Gastrocnemius medialis (tissue), 4 donors: Measurements from ENCODE around the gene TMEM229B. TPM values are rescaled to one million over a fixed set of nuclear protein-coding genes. Genes with fewer than 3 reads are reported as not detected.

Experiments
- ATAC-seq, 2 donors: fragments of 150-250 bp; one replicate each; pipeline ENCODE4 v1.9.1; 2016
- DNase-seq, 2 donors: peaks; one replicate each; pipeline ENCODE4 v3.0.0-alpha.2; 2019
- H3K27ac ChIP-seq, 4 donors: fragments of 200-600 bp; sonication (generic); 1 replicate in 1 of 4; 2 replicates in 3 of 4; pipeline ENCODE4 v1.5.1; 2016 to 2018; ENCODE audit warnings: mild to moderate bottlenecking in 2 of 4, moderate library complexity in 1 of 4
- H3K27me3 ChIP-seq, 3 donors: fragments of 200-600 bp; sonication (generic) in 2 of 3; 1 replicate in 1 of 3; 2 replicates in 2 of 3; pipeline versions ENCODE4 v1.5.1 to v1.6.0; 2016 to 2019; ENCODE audit warnings: mild to moderate bottlenecking in 1 of 3, moderate library complexity in 1 of 3
- H3K36me3 ChIP-seq, 2 donors: fragments of 200-600 bp; sonication (generic) in 1 of 2; one replicate each; pipeline ENCODE4 v1.5.1; 2017 to 2018
- H3K4me1 ChIP-seq, 2 donors: fragments of 200-600 bp; sonication (generic) in 1 of 2; one replicate each; pipeline ENCODE4 v1.5.1; 2016 to 2017; ENCODE audit warnings: mild to moderate bottlenecking in 2 of 2
- H3K4me3 ChIP-seq, 4 donors: fragments of 200-600 bp; sonication (generic) in 3 of 4; 1 replicate in 1 of 4; 2 replicates in 3 of 4; pipeline ENCODE4 v1.5.1; 2016 to 2019; ENCODE audit warnings: mild to moderate bottlenecking in 2 of 4
- H3K9me3 ChIP-seq, 3 donors: fragments of 200-600 bp; sonication (generic) in 2 of 3; 1 replicate in 1 of 3; 2 replicates in 2 of 3; pipeline ENCODE4 v1.5.1; 2016 to 2019
- POLR2A ChIP-seq, 2 donors: fragments of 450-650 bp; IDR thresholded peaks; one replicate each; pipeline ENCODE4 v1.6.1; 2017; ENCODE audit warnings: antibody characterized with exemption in 2 of 2, mild to moderate bottlenecking in 2 of 2, moderate library complexity in 2 of 2
- in situ Hi-C, 4 donors: fragments of 200-750 bp; cut with MboI; loops; one replicate each; pipeline versions ENCODE4 v1.15.0 to v1.8.0; 2017; ENCODE audit warnings: low sequenced_read_pairs in 4 of 4
- intact Hi-C: fragments of 100-400 bp; cut with DNase I; formaldehyde crosslinking; loops from one replicate; pipeline ENCODE4 v1.15.1; 2023; ENCODE audit warnings: low total_unique reads
- total RNA-seq, 4 donors: library from RNA; depleted of rRNA; stranded (reverse); fragments of >200 nt; gene quantifications; one replicate each; pipeline versions ENCODE4 v1.1.0 to v1.2.3, GENCODE V29; 2016
- TF ChIP-seq, protein P1 (sequence below), 5 experiments: fragments of 450-650 bp in 3 of 5; fragments of 200-600 bp in 2 of 5; sonication (generic) in 2 of 5; IDR thresholded peaks in 4 of 5; conservative IDR thresholded peaks in 1 of 5; 1 replicate in 4 of 5; 2 replicates in 1 of 5; pipeline ENCODE4 v1.5.1; 2016 to 2019; ENCODE audit warnings: antibody characterized with exemption in 5 of 5, mild to moderate bottlenecking in 3 of 5, moderate library complexity in 3 of 5

TMEM229B gene
- total RNA-seq, 4 donors from 2014 or later: 0.07 to 3.3 (median 0.20) TPM; not detected in 1

DNA sequence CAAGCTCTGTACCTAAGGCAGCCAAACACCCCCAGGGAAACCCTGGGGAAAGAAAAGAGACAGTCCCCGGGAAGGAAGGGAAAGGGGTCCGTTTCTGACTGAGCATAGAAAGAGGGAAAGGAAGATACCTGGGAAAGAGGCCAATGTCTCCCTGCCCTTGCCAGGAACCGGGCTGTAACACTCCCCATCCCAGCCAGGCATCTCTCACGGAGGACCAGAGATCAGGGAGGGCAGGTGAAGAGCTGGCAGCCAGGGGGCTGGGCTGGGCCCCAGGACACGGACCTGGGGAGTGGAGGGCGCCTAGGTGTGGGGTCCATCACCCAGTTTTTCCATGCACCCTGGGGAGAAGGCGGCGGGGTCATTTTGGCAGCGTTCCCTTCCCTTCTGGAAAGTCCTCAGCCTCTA is 25.7 kb upstream of the TMEM229B start:
- Histone ChIP-seq H3K4me3 (peak overlapping the region; percentile 71 to 80 (median 76)), H3K4me1 (peaks cover 0 to 6% of the 10 kb centered on the region in 2 donors), H3K36me3 (no peaks in the 10 kb centered on the region), H3K27ac (no peak overlapping the region), H3K9me3 (no peaks in the 10 kb centered on the region), H3K27me3 (peaks cover 0 to 4% (median 0%) of the 10 kb centered on the region in 3 donors)
- ATAC-seq: no peak
- in situ Hi-C loops (no loop called here), intact Hi-C loops (no loop called here)
- DNase-seq: no peak
- no peak for TF ChIP-seq POLR2A (IDR thresholded peaks at IDR 0.05)
- TF ChIP-seq, protein P1, sequence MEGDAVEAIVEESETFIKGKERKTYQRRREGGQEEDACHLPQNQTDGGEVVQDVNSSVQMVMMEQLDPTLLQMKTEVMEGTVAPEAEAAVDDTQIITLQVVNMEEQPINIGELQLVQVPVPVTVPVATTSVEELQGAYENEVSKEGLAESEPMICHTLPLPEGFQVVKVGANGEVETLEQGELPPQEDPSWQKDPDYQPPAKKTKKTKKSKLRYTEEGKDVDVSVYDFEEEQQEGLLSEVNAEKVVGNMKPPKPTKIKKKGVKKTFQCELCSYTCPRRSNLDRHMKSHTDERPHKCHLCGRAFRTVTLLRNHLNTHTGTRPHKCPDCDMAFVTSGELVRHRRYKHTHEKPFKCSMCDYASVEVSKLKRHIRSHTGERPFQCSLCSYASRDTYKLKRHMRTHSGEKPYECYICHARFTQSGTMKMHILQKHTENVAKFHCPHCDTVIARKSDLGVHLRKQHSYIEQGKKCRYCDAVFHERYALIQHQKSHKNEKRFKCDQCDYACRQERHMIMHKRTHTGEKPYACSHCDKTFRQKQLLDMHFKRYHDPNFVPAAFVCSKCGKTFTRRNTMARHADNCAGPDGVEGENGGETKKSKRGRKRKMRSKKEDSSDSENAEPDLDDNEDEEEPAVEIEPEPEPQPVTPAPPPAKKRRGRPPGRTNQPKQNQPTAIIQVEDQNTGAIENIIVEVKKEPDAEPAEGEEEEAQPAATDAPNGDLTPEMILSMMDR (IDR thresholded peaks at IDR 0.05 in 4 of 5, conservative IDR thresholded peaks at IDR 0.05 in 1 of 5): no peak

DNA sequence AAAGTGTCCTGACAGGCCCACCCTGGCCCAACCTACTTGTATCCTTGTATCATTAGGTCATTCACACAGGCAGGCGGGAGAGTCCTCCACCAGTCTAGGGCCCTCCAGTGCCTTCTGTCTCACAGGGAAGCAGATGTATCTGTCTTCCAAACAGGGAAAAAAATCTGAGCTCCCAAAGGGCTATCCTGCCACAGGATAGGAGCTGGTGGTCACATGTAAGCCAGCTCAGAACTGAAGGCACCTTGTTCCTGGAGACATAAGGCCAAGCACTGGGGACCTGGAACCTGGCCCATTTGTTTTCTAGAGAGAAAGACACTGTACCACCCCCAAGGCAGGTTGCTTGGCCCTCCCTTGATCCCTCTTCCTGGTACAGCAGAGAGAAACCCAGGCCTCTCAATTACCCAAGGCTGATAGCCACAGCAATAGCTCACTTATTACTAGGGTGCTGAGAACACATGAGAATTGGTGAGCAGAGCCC is 25.1 kb upstream of the TMEM229B start:
- in situ Hi-C loops (no loop called here), intact Hi-C loops (no loop called here)
- no peak overlapping the region for H3K4me3 ChIP-seq

DNA sequence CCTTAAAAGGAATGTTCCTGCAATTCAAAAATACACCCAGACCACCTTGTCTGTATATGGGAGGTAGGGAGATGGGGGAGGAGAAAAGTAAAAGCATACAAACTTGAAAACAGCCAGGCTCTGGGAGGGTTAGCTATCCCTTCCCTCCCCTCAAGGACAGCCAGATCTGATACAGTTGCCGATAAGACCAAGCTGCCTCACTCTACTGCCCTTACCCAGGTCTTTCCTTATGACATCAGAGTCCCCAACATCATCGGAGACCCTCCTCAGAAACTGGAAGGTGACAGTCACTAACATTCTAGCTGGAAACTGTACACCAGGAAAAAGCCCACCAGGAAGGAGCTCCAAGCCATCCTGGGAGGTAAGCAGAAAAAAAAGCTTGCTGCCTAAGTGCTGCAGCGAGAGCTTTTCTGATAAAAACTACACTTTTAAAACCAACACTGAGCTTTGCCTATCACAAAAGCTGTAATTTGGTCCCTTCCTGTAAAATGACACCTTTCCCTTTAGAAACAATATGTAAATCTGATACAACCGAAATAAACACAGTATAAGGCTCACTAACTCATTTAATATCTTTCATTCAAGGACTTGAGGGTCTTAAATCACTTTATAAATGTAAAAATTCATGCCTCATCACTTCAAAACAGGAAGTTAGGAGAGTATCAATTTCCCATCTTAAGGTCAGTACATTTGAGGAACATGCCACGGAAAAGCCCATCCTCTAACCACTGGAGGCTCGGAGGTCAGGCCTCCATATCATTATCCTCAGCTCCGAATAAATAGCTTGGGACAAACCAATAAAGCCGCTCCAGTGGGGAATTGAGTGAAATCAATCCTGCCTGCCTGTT is 24.2 kb upstream of the TMEM229B start:
- Histone ChIP-seq H3K4me1 (peaks cover 0 to 6% of the 10 kb centered on the region in 2 donors), H3K4me3 (no peak overlapping the region), H3K9me3 (no peaks in the 10 kb centered on the region), H3K27me3 (no peaks in the 10 kb centered on the region), H3K27ac (no peak overlapping the region), H3K36me3 (no peaks in the 10 kb centered on the region)
- ATAC-seq (no peak), DNase-seq (no peak)
- in situ Hi-C loops (no loop called here), intact Hi-C loops (no loop called here)
- no peak for TF ChIP-seq POLR2A (IDR thresholded peaks at IDR 0.05)

More for the DNA sequence above, 25.1 kb upstream of the TMEM229B start:
- ATAC-seq: no peak
- Histone ChIP-seq H3K27me3 (peaks cover 0 to 4% (median 0%) of the 10 kb centered on the region in 3 donors), H3K9me3 (no peaks in the 10 kb centered on the region), H3K4me1 (peaks cover 0 to 6% of the 10 kb centered on the region in 2 donors), H3K36me3 (no peaks in the 10 kb centered on the region), H3K27ac (no peak overlapping the region)
- TF ChIP-seq POLR2A (IDR thresholded peaks at IDR 0.05): no peak
- TF ChIP-seq, protein P1 (IDR thresholded peaks at IDR 0.05 in 4 of 5, conservative IDR thresholded peaks at IDR 0.05 in 1 of 5): no peak
- no peak for DNase-seq

DNA sequence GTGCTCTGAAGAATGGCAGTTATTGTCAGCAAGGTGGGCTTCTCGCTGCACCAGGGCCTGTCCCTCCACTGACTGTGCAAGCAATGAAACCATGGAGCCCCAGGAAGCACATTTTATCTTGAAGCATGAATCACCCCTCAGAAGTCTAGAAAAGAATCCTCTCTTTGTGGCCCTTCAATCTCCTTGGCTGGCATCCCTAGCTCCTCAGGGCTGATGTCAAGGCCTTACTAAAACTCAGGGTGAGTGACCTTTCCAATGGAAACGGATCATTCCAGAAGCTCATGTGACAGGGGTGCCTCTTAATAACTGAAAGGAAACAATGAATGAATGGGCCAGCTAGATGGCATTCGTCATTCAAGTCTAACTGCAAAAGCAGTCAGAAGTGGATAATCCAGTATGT is 22.3 kb upstream of the TMEM229B start:
- no peak for ATAC-seq
- intact Hi-C loops: no loop called here
- Histone ChIP-seq H3K36me3 (no peaks in the 10 kb centered on the region), H3K27ac (no peak overlapping the region), H3K4me1 (peaks cover 0 to 6% of the 10 kb centered on the region in 2 donors), H3K9me3 (no peaks in the 10 kb centered on the region), H3K4me3 (no peak overlapping the region), H3K27me3 (no peaks in the 10 kb centered on the region)
- in situ Hi-C loops: no loop called here
- no peak for TF ChIP-seq POLR2A (IDR thresholded peaks at IDR 0.05)
- TF ChIP-seq, protein P1 (IDR thresholded peaks at IDR 0.05 in 4 of 5, conservative IDR thresholded peaks at IDR 0.05 in 1 of 5): no peak
- no peak for DNase-seq

DNA sequence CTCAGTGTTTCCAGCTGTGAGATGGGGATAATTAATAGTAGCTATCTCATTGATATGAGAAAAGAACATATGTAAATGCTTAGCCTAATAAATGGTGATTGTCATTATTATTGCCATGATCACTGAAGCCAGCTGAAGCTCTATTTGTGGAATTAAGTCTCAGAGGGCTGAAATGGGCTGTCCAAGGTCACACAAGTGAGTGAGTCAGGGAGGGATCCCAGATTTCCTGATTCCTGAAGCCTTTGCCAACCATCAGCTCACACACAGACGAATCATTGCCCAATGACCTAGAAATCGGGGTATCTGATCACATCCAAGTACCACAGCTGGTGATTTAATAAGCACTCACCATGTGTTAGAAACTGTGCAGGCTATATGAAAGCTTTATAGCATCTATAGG is 21.6 kb upstream of the TMEM229B start:
- no peak for TF ChIP-seq POLR2A (IDR thresholded peaks at IDR 0.05)
- TF ChIP-seq, protein P1 (IDR thresholded peaks at IDR 0.05 in 4 of 5, conservative IDR thresholded peaks at IDR 0.05 in 1 of 5): no peak
- intact Hi-C loops: no loop called here

More for the DNA sequence above, 21.6 kb upstream of the TMEM229B start:
- ATAC-seq (no peak), DNase-seq (no peak)
- Histone ChIP-seq H3K4me3 (no peak overlapping the region), H3K9me3 (no peaks in the 10 kb centered on the region), H3K4me1 (peaks cover 0 to 6% of the 10 kb centered on the region in 2 donors), H3K36me3 (no peaks in the 10 kb centered on the region), H3K27ac (no peak overlapping the region), H3K27me3 (no peaks in the 10 kb centered on the region)
- in situ Hi-C loops: no loop called here
